Natural killer cell (primary cell): ENCODE data around the gene CST7. TPM values are rescaled to one million over a fixed set of nuclear protein-coding genes. Genes with fewer than 3 reads are reported as not detected.

Experiments used
- ATAC-seq, 3 donors: fragments of 150-1000 bp in 2 of 3; fragments of 200-7000 bp in 1 of 3; cut with Tn5 transposase; 1 replicate in 1 of 3; 2 replicates in 2 of 3; pipeline ENCODE4 v1.10.0; 2021; ENCODE audit warnings: mild to moderate bottlenecking in 2 of 3, moderate library complexity in 2 of 3
- DNase-seq, 2 donors: peaks; one replicate each; pipeline versions ENCODE4 v3.0.0 to v3.0.0-alpha.2; 2013 to 2021; ENCODE audit warnings: mixed read lengths in 1 of 2
- H3K27ac ChIP-seq: one replicate; pipeline ENCODE4 v1.5.1; 2013; ENCODE audit warnings: mild to moderate bottlenecking, low read length
- H3K27me3 ChIP-seq: one replicate; pipeline ENCODE4 v1.6.1; 2013; ENCODE audit warnings: low read length; ENCODE audit not compliant: control insufficient read depth, insufficient read depth
- H3K36me3 ChIP-seq: one replicate; pipeline ENCODE4 v1.6.1; 2013; ENCODE audit warnings: low read length; ENCODE audit not compliant: control insufficient read depth, insufficient read depth
- H3K4me1 ChIP-seq: one replicate; pipeline ENCODE4 v1.6.1; 2013; ENCODE audit warnings: low read length; ENCODE audit not compliant: control insufficient read depth, insufficient read depth
- H3K4me3 ChIP-seq: one replicate; pipeline ENCODE4 v1.5.1; 2013; ENCODE audit warnings: low read length
- H3K9me3 ChIP-seq: one replicate; pipeline ENCODE4 v1.6.1; 2013; ENCODE audit warnings: low read length; ENCODE audit not compliant: control insufficient read depth, insufficient read depth
- H3K27ac Mint-ChIP-seq, 2 donors: one replicate each; pipeline ENCODE4 v1.8.0; 2022; ENCODE audit warnings: mild to moderate bottlenecking in 2 of 2, mixed read lengths in 2 of 2, moderate library complexity in 1 of 2
- H3K27me3 Mint-ChIP-seq, 2 donors: one replicate each; pipeline ENCODE4 v1.8.0; 2022; ENCODE audit warnings: low read depth in 2 of 2, mixed read lengths in 2 of 2
- H3K36me3 Mint-ChIP-seq: one replicate; pipeline ENCODE4 v1.8.0; 2022; ENCODE audit warnings: mixed read lengths
- H3K4me1 Mint-ChIP-seq, 2 donors: one replicate each; pipeline ENCODE4 v1.8.0; 2022; ENCODE audit warnings: mixed read lengths in 2 of 2
- H3K4me3 Mint-ChIP-seq: one replicate; pipeline ENCODE4 v1.8.0; 2022; ENCODE audit warnings: mild to moderate bottlenecking, moderate library complexity, mixed read lengths
- H3K9me3 Mint-ChIP-seq, 2 donors: one replicate each; pipeline ENCODE4 v1.8.0; 2022; ENCODE audit warnings: mixed read lengths in 2 of 2
- WGBS: methylation state at CpG from one replicate; pipeline ENCODE4 v1.1.7; 2013; ENCODE audit warnings: missing lambda C conversion rate; ENCODE audit not compliant: insufficient coverage; 5-methylcytosine and 5-hydroxymethylcytosine counted together
- intact Hi-C: fragments of 100-400 bp; cut with micrococcal nuclease; formaldehyde crosslinking; loops from one replicate; pipeline ENCODE4 v1.14.2; 2022
- total RNA-seq, 4 donors: library from RNA; stranded (reverse); fragments of 120-200 nt in 1 of 4; gene quantifications; one replicate each; pipeline versions ENCODE4 v1.2.3 to v1.2.4, GENCODE V29; 2013 to 2022
- TF ChIP-seq, protein P1 (sequence below): fragments of 200-600 bp; IDR thresholded peaks from one replicate; pipeline ENCODE4 v1.8.0; 2022; ENCODE audit warnings: antibody characterized with exemption

CST7 gene
- total RNA-seq, 3 donors from 2014 or later (not counting 1 experiment from before 2014, with no cell fraction given), result 590 to 700 (median 619) TPM

GRCh38 chr20:24959591-24960301 is 10.7 kb downstream of the CST7 start:
- H3K27me3 Mint-ChIP-seq, result no peaks in the 10 kb centered on the region
- peak overlapping the region; percentile 98 to 100 for H3K27ac Mint-ChIP-seq
- intact Hi-C loops, result loop anchor here (2.0 to 10.0 kb wide), 4 partner anchors 29 to 1595 kb away; partner anchors contain the start of gene GZF1
- H3K9me3 Mint-ChIP-seq, result no peaks in the 10 kb centered on the region
- H3K4me3 Mint-ChIP-seq, result peak overlapping the region; percentile 84
- DNase-seq (peak; percentile 54 to 59), ATAC-seq (peak; percentile 17 to 38 (median 22))
- Histone ChIP-seq H3K27ac (peak overlapping the region; percentile 99), H3K4me1 (peaks cover 95% of the 10 kb centered on the region), H3K4me3 (no peak overlapping the region), H3K9me3 (no peaks in the 10 kb centered on the region), H3K36me3 (peaks cover 82% of the 10 kb centered on the region), H3K27me3 (no peaks in the 10 kb centered on the region)
- H3K36me3 Mint-ChIP-seq, result peaks cover 17% of the 10 kb centered on the region
- WGBS, result 66% methylated on average over 14 of the region's 14 CpGs
- TF ChIP-seq, protein P1, sequence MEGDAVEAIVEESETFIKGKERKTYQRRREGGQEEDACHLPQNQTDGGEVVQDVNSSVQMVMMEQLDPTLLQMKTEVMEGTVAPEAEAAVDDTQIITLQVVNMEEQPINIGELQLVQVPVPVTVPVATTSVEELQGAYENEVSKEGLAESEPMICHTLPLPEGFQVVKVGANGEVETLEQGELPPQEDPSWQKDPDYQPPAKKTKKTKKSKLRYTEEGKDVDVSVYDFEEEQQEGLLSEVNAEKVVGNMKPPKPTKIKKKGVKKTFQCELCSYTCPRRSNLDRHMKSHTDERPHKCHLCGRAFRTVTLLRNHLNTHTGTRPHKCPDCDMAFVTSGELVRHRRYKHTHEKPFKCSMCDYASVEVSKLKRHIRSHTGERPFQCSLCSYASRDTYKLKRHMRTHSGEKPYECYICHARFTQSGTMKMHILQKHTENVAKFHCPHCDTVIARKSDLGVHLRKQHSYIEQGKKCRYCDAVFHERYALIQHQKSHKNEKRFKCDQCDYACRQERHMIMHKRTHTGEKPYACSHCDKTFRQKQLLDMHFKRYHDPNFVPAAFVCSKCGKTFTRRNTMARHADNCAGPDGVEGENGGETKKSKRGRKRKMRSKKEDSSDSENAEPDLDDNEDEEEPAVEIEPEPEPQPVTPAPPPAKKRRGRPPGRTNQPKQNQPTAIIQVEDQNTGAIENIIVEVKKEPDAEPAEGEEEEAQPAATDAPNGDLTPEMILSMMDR, result no peak
- H3K4me1 Mint-ChIP-seq, result peaks cover 90 to 97% of the 10 kb centered on the region in 2 donors

GRCh38 chr20:24960302-24960801 is 11.3 kb downstream of the CST7 start:
- Histone ChIP-seq H3K36me3 (peaks cover 88% of the 10 kb centered on the region), H3K9me3 (no peaks in the 10 kb centered on the region), H3K4me3 (no peak overlapping the region), H3K27ac (peak overlapping the region; percentile 99), H3K27me3 (no peaks in the 10 kb centered on the region), H3K4me1 (peaks cover 96% of the 10 kb centered on the region)
- Mint-ChIP-seq H3K36me3 (peaks cover 17% of the 10 kb centered on the region), H3K27me3 (no peaks in the 10 kb centered on the region), H3K4me3 (peak overlapping the region; percentile 84), H3K4me1 (peaks cover 90 to 97% of the 10 kb centered on the region in 2 donors), H3K27ac (peak overlapping the region; percentile 98 to 100), H3K9me3 (no peaks in the 10 kb centered on the region)
- ATAC-seq (peak in 2 of 3 donors; percentile 2 to 9), DNase-seq (peak in 1 of 2 donors; percentile 39)
- TF ChIP-seq, protein P1, result no peak
- intact Hi-C loops, result loop anchor here (2.0 kb wide), 1 partner anchor 30 kb away; no protein-coding TSS in a partner anchor
- WGBS, result 85% methylated on average over 10 of the region's 10 CpGs

- Mint-ChIP-seq H3K27me3 (no peaks in the 10 kb centered on the region), H3K4me3 (peak overlapping the region; percentile 84), H3K9me3 (no peaks in the 10 kb centered on the region), H3K4me1 (peaks cover 90 to 97% of the 10 kb centered on the region in 2 donors), H3K36me3 (peaks cover 17% of the 10 kb centered on the region), H3K27ac (peak overlapping the region; percentile 98 to 100)
- TF ChIP-seq, protein P1, result no peak
- ATAC-seq (peak; percentile 61 to 84 (median 68)), DNase-seq (peak in 1 of 2 donors; percentile 78)
- Histone ChIP-seq H3K9me3 (no peaks in the 10 kb centered on the region), H3K27ac (peak overlapping the region; percentile 99), H3K4me1 (peaks cover 96% of the 10 kb centered on the region), H3K36me3 (peaks cover 89% of the 10 kb centered on the region), H3K27me3 (no peaks in the 10 kb centered on the region), H3K4me3 (no peak overlapping the region)
- 23% methylated on average over 2 of the region's 2 CpGs for WGBS
- intact Hi-C loops, result loop anchor here (1.0 to 2.0 kb wide), 4 partner anchors 12 to 31 kb away; partner anchors contain the start of genes APMAP and CST7
These were observed 11.8 kb downstream of the CST7 start for GRCh38 chr20:24960861-24961260.
